Esophagus mucosa (tissue), 1 donor: ENCODE data around the gene GAS2L1. TPM values are rescaled to one million over a fixed set of nuclear protein-coding genes. Genes with fewer than 3 reads are reported as not detected.

ENCODE experiments used
- ATAC-seq: fragments of 200-7000 bp; cut with Tn5 transposase; one replicate; pipeline ENCODE4 v1.9.1; 2020
- total RNA-seq: library from RNA; stranded (reverse); gene quantifications from one replicate; pipeline ENCODE4 v1.2.4, GENCODE V29; 2023
- donor health status: DM: yes; HTN: yes; CAD: no.

Gene GAS2L1
- total RNA-seq: 27.7 TPM

DNA sequence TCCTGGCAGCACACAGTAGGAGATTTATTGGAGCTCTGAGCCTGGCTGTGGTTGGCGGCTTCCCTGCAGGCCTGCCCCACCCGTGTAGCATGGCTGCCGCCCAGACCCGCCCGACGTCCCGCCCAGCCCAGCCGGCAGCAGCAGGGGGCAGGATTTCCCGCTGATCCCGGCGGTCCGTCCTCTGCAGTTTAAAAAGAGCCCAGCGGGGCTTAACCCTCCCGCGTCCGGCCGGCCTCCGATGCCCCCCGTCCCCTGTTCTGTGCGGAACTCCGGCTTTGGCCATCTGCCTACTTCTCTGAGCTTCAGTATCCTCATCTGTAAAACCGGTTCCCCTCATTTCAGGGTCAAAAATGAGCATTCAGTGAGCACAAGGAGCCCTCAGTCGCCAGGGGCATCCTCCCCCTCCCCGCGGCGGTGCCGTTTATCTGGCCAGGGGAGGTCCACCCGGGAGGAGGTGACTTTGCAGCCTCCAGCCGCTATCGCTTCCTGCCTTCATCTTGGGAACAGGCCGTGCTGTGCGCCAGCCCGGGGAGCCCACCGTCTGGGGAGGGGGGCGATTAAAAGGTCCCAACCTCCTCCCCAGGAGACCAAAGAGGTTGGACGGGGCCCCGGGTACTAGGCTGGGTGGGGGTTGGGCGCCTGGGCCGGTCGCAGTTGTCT is at the start of gene GAS2L1:
TSS of gene GAS2L1 (plus strand) at position 476 of the 660 bp plus-strand sequence. CDS start 1,456 bp downstream, outside the sequence.
- peak; percentile 42 for ATAC-seq

GRCh38 chr22:29257751-29258181 is 48.7 kb upstream of the GAS2L1 start:
- no peak for ATAC-seq

DNA sequence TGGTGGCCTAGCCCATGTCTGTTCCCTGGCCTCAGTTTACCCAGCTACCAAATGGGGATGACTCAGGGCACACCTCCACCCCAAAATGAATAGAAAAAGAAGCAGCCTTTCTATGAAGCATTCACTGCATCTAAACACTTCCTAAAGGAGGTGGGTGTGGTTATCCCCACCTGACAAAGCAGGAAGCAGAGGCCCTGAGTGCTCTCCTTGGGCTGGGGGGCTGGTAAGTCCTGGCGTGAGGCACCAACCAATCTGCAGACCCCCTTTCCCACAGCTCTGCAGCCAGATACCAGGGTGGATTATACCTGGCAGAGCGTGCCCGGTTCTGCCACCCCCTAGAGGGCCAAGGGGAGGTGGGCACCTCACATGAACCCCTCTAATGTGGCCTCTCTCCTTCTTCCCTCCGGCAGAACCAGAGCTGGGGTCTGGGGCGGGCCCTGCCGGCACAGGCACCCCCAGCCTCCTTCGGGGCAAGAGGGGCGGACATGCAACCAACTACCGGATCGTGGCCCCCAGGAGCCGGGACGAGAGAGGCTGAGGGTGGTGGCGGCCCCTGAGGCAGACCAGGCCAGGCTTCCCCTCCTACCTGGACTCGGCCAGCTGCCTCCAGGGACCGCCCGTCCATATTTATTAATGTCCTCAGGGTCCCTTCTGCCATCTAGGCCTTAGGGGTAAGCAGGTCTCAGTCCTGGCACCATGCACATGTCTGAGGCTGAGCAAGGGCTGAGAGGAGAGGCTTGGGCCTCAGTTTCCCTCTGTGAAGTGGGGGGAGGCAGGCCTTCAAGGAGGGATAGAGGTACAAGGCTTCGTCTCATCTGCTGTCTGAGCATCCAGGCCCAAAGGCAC is 47.8 kb upstream of the GAS2L1 start:
- ATAC-seq: no peak

DNA sequence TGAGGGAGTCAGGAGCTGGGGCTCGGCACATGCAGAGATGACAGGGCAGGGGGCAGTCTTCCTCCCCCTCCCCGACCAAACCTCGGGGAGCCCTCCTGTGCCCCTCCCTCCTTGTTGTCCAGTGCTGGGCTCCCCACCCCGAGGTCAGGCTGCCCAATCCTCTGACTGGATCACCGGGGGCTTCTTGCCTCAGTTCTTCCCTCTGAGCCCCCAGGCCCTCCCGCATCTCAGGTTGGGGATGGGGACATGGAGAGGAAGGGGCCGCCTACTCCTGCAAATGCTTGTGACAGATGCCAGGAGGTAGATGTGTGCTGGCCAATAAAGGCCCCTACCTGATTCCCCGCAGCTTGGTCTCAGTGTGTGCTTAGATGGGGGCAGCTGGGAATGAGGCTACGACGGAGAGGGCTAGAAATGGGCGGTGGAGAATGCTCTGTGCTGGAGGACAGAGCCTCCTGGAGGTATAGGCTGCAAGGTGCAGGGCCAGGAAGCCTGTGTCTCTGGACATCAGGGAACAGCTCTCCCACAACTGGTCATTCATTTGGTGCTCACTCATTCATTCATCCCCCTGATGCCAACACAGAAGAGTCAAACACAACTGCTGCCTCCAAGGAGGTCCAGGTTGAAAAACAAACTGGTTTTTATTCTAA is 47.1 kb upstream of the GAS2L1 start:
- no peak for ATAC-seq

DNA sequence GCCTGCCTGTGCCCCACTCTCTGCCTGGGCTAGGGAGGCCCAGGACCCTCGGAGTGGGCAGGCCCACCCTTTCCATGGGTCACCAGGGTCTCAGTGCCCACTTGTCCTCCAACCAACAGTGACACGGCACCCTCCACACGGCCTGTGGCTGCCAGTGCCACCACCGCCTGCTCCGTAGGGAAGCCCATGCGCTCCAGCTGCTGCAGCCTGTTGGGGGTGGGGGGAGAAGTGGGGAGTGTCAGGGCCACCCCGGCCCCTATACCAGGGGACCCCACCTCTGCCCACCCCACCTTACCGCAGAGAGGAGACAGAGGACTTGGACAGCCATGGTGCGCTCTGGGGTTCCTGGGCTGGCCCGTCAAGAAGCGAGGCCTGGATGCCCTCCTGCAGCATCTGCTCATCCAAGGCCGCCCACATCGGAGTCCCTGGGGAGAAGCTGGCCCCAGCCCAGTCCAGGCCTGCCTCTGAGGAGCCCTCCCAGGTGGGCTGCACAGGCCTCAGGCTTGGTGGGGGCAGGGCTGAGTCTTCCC is 46.4 kb upstream of the GAS2L1 start:
- ATAC-seq: peak; percentile 4

DNA sequence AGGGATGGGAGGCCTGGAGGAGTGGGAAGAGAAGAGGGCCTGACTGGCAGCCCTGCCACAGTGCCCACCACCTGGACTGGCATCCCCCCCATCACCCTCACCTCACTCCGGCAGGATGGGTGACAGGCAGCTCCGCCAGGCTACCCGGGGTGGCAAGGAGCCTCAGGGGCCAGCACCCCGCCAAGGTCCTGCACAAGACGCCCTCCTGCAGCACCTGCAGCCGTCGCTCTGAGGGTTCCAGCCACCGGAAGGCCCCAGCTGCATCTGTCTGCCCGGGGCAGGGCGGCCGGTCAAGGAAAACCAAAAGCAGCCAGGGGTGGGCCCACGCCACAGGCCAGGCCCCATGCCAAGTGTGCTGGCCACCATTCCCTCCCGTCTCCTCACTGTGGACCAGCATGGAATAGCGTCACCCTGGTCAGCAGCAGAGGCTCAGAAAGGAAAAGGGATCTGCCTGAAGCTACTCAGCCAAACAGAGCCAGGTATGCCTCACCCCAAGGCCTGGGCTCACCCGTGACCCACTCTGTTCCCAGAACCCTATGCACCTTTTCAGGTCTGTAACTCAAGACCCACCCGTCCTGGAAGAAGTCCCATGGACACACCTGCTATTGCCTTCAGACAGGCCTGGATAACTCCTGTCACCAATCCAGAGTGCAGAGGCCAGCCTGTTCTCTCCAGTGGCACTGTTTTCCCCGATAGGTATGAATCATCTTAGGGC is 45.7 kb upstream of the GAS2L1 start:
- ATAC-seq: peak; percentile 34

- no peak for ATAC-seq
These were observed 42.6 kb upstream of the GAS2L1 start for GRCh38 chr22:29263791-29264276.

GRCh38 chr22:29265305-29265704 is 41.1 kb upstream of the GAS2L1 start:
- no peak for ATAC-seq

DNA sequence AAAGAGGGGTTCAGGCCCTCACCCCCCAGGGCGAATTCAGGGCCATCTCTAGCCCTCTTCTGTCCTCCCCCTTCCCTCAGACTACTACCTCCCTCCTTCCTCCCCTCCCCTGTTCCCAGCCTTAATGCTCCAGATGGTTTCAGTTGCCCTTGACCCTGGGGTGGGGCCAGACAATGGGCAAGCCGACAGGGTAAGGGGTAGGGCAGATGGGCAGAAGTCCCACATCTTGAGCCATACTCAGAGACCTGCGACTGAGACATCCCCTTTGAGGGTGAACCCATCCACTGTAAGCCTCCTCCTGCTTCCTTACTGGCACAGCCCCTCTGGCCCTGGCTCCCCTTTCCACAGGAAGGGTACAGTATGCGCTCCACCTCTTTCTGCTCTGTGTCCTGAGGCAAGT is 40.5 kb upstream of the GAS2L1 start:
- ATAC-seq: no peak

DNA sequence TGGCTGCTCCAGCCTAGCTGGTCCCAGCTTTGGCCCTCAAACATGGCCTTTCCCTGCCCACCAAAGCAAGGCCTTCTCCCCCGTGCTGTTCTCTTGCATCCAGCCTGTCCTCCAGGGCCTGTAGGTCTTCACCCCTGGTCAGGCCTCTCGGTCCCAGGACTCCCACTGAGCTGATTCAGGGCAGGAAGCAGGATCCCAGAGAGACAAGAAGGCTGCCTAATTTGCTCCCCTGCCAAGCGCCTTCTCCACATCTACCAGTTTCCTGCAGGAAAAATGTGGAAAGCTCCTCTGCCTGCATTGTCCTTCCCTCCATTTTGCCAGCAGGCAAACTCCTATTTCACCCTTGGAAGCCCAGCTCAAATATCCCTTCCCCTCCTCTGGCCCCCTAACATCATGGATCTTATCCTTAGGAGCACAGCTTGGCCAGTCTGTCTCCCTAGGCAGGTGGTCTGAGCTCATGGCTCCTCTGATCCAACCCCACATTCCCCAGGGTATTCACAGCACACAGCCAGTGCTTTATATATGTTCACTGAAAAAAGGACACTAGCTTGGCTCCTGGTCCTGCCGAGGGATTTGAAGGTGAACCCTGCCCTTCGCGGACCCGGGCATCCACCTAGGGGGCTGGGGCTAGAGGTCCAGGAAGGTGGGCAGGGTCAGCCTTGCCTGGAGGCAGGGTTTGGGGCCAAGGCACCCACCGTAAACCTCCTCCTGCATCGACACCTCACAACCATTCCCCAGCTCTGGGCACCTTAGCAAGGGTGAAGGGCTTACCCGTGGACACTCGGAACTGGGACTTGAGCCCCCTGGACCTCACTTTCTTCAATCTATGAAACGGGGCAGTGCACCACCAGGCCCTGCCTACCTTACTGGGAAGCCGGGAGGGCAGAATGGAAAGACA is 39.6 kb upstream of the GAS2L1 start:
- no peak for ATAC-seq

DNA sequence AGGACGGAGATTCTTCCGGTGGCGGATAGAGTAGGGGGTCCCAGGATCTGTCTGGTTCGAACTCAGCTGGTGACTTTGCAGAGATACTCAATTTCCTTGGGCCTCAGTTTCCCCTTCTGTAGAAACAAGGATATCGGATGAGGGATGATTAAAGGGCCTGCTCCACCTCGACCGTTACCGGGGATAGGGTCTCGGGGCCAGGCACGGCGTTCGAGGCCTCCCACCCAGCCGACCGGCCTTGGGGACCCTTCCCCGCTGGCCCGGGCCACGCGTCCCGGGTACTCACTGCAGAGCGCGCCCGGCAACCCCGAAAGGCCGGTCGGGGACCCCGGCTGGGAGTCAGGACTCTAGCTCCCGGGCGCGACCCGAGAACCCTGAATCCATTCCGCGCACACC is 39.0 kb upstream of the GAS2L1 start:
- no peak for ATAC-seq

DNA sequence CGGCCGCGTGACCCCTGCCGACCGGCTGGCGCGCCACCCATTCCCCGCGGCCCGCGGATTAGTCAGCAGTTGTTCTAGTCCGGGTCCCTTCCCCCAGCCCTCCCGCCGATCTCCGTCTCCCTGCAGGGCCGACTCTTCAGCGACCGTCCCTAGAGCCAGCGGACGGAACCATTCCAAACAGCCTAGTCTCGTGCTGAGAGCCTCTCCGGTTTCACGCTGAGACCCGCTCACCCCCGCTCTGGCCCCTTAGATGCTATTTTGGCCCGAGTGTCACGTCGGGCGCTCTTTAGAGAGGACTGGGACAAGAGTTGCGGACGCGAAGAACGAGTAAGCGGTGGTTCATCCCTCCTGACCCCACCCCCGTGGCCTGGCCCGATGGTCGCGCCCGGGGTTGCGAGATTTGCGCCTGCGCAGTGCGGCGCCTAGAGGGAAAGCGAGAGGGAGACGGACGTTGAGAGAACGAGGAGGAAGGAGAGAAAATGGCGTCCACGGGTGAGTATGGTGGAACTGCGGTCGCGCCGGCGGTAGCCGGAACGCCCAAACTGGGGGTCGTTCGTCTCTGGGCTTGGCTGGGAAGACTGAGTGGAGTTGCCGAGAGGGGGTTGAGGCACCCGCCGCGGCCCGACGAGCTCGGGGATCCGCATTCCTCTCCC is 38.5 kb upstream of the GAS2L1 start, which contains the start of the genes EWSR1 and RHBDD3:
TSS of gene EWSR1 (plus strand) at position 411 of the 653 bp plus-strand sequence. CDS start at position 480, 69 bp downstream.
TSS of gene RHBDD3 (minus strand) at position 124 of the 653 bp plus-strand sequence. CDS start 2,355 bp downstream, outside the sequence.
- ATAC-seq: peak; percentile 93

GRCh38 chr22:29268511-29269229 is 37.8 kb upstream of the GAS2L1 start:
- peak; percentile 30 for ATAC-seq

DNA sequence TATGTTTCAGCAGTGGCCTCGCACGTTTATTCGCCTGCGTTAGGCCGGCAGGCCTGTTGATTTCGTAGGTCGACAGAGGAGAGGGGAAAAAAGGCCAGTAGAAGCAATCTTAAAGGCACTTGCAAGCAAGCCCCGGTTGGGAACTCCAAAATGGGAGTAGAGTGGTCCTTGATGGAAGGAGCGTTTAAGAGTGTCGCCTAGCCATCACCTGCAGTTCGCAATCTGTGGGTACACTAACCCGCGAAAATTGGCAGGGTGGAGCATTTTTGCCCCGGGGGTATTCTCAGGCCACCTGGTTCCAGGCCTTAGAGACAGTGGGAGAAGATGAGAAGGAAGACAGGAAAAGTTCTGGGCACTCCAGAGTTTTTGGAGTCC is 37.2 kb upstream of the GAS2L1 start:
- no peak for ATAC-seq

DNA sequence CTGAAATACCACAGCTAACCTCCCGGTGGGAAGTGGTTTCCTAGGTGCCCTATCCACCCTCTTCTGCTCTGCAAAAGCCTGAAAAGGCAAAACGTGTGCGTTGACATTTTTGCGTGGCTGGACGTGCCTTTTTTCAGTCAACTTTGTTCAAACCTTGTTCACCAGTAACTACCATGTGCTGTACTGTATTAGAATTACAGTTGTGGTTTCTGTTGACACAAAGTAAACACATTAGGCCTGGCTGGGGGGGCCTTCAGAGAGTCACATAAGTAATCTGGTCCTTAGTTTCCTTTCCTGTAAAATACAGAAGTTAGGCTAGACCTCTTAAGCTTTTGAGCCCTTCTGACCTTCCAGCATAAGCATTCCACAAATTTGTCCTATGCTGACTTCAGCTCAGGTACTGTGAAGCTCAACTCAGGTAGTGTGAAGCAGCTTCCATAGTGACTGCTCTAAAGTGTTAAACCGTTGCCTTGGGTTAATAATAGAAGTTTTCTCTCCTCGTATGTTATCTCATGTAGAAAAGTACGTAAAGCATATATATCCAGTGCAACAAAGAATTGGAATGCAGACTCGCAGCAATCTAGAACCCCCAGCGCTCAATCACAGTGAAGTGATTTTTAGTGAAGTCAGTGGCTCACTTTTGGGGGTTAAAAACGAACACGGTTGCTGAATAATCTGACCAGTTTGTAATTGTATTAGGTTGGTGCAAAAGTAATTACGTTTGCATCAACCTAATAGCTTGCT is 36.5 kb upstream of the GAS2L1 start:
- ATAC-seq: no peak

GRCh38 chr22:29270475-29271271 is 35.8 kb upstream of the GAS2L1 start:
- ATAC-seq: no peak

DNA sequence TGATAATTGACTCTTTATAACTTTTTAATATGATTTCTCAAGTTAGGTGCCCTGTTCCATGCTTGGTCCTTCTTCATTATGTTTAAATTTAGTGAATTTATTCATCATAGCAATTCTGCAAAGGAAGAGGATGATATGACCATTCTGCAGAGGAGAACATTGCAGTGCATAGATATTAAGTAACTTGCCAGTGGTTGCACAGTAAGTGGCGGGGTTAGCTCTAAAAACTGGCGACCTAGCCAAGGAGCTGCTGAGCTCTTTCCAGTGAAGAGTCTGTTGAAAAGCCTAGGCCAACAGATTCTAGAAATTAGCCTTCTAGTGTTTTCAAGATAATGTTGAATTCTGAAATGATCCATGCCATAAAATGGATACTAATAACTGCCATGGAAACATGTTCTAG is 33.8 kb upstream of the GAS2L1 start:
- ATAC-seq: no peak

- ATAC-seq: no peak
These were observed 31.3 kb upstream of the GAS2L1 start for GRCh38 chr22:29275167-29275566.
